Astrocyte of the cerebellum (primary cell): ENCODE data around the gene INPP5D.
"Not testable (repeated sequence)": the region's sequence is repeated elsewhere in the genome, so short reads cannot be mapped to it uniquely, and the experiment has no call there.

ENCODE experiments used
- DNase-seq: peaks from one replicate; pipeline ENCODE4 v3.0.0-alpha.2; 2011; ENCODE audit warnings: low read depth
- H3K4me3 ChIP-seq: 2 replicates; pipeline ENCODE4 v1.5.1; 2011; ENCODE audit warnings: mild to moderate bottlenecking, low read depth, low read length, moderate library complexity
- CTCF ChIP-seq: IDR thresholded peaks from 2 replicates; pipeline ENCODE4 v1.5.1; 2012; ENCODE audit warnings: low read length, low read depth, moderate library complexity, mild to moderate bottlenecking; ENCODE audit errors: missing control alignments
- in situ Hi-C: cut with HindIII; loops from 2 replicates; pipeline ENCODE4 v1.10.0; 2017; ENCODE audit warnings: low sequenced_read_pairs

INPP5D gene

GRCh38 chr2:233064530-233065199 lies 4.5 kb downstream of the INPP5D start:
- no peak overlapping the region for H3K4me3 ChIP-seq

GRCh38 chr2:233065200-233065589 lies 5.1 kb downstream of the INPP5D start:
- not testable (repeated sequence) for DNase-seq, H3K4me3 ChIP-seq
- in situ Hi-C loops = loop anchor here (10.0 kb wide), 1 partner anchor 60 kb away; no protein-coding TSS in a partner anchor

More at GRCh38 chr2:233064530-233065199, 4.5 kb downstream of the INPP5D start:
- TF ChIP-seq CTCF = no peak
- in situ Hi-C loops = loop anchor here (5.0 to 10.0 kb wide), 2 partner anchors 60 to 107 kb away; no protein-coding TSS in a partner anchor
- no peak for DNase-seq

- in situ Hi-C loops = loop anchor here (10.0 kb wide), 1 partner anchor 61 kb away; no protein-coding TSS in a partner anchor
- TF ChIP-seq CTCF = no peak
- no peak for DNase-seq
- H3K4me3 ChIP-seq = no peak overlapping the region
Measured at GRCh38 chr2:233065954-233066470, 5.9 kb downstream of the INPP5D start.

GRCh38 chr2:233068762-233069418 lies 8.7 kb downstream of the INPP5D start:
- no peak for DNase-seq
- in situ Hi-C loops = loop anchor here (10.0 kb wide), 1 partner anchor 64 kb away; no protein-coding TSS in a partner anchor
- H3K4me3 ChIP-seq = no peak overlapping the region
- TF ChIP-seq CTCF = no peak

GRCh38 chr2:233072838-233073237 lies 12.7 kb downstream of the INPP5D start:
- no peak for TF ChIP-seq CTCF
- in situ Hi-C loops = no loop called here
- H3K4me3 ChIP-seq = no peak overlapping the region
- DNase-seq = no peak

GRCh38 chr2:233074106-233074505 lies 14.0 kb downstream of the INPP5D start:
- H3K4me3 ChIP-seq = no peak overlapping the region
- TF ChIP-seq CTCF = no peak
- no peak for DNase-seq
- in situ Hi-C loops = no loop called here
